Hindlimb muscle (tissue), 1 donor: ENCODE data around the gene CREG2. TPM values are rescaled to one million over a fixed set of nuclear protein-coding genes. Genes with fewer than 3 reads are reported as not detected.
A peak's percentile ranks its signal among the peaks of the same experiment; 100 is the strongest.
"Not testable (repeated sequence)": the region's sequence is repeated elsewhere in the genome, so short reads cannot be mapped to it uniquely, and the experiment has no call there.

ENCODE experiments used
- DNase-seq: peaks from one replicate; pipeline ENCODE4 v3.0.0-alpha.2; 2013
- polyA plus RNA-seq: library from polyadenylated mRNA; unstranded; fragments of 120-200 nt; gene quantifications from one replicate; pipeline ENCODE4 v1.2.1, GENCODE V29; 2013; ENCODE audit not compliant: insufficient read length

CREG2 gene
- polyA plus RNA-seq, 1 donor, result 6.7 TPM

GRCh38 chr2:101341901-101342624 is 45.2 kb downstream of the CREG2 start:
- peak; percentile 70 for DNase-seq

- DNase-seq, result no peak
These were observed 45.9 kb downstream of the CREG2 start for GRCh38 chr2:101341421-101341820.

- no peak for DNase-seq
These were observed 47.2 kb downstream of the CREG2 start for GRCh38 chr2:101340141-101340551.

GRCh38 chr2:101339266-101339880 is 47.9 kb downstream of the CREG2 start:
- no peak for DNase-seq

GRCh38 chr2:101337877-101338276 is 49.4 kb downstream of the CREG2 start:
- no peak for DNase-seq

- DNase-seq, result no peak
These were observed 54.2 kb downstream of the CREG2 start for GRCh38 chr2:101332885-101333766.

- DNase-seq, result no peak
These were observed 56.1 kb downstream of the CREG2 start for GRCh38 chr2:101331202-101331601.

GRCh38 chr2:101330253-101330933 is 56.9 kb downstream of the CREG2 start:
- DNase-seq, result no peak

GRCh38 chr2:101329026-101329425 is 58.3 kb downstream of the CREG2 start:
- no peak for DNase-seq

- DNase-seq, result no peak
These were observed 58.8 kb downstream of the CREG2 start for GRCh38 chr2:101328474-101329007.

GRCh38 chr2:101327863-101328394 is 59.4 kb downstream of the CREG2 start:
- DNase-seq, result no peak

- no peak for DNase-seq
These were observed 61.9 kb downstream of the CREG2 start for GRCh38 chr2:101325425-101325824.

- DNase-seq, result not testable (repeated sequence)
These were observed 70.7 kb downstream of the CREG2 start for GRCh38 chr2:101316568-101316967.

GRCh38 chr2:101311696-101312017 is 75.6 kb downstream of the CREG2 start:
- no peak for DNase-seq

- DNase-seq, result no peak
These were observed 76.2 kb downstream of the CREG2 start for GRCh38 chr2:101310834-101311695.

GRCh38 chr2:101310090-101310833 is 77.0 kb downstream of the CREG2 start:
- DNase-seq, result no peak

GRCh38 chr2:101308432-101309210 is 78.7 kb downstream of the CREG2 start, which contains the start of gene RNF149:
Gene RNF149 (minus strand): TSS chr2:101308701. CDS start chr2:101308588, 113 bp downstream.
- peak; percentile 95 for DNase-seq

- peak; percentile 33 for DNase-seq
These were observed 79.3 kb downstream of the CREG2 start for GRCh38 chr2:101307950-101308431.

GRCh38 chr2:101307503-101307902 is 79.8 kb downstream of the CREG2 start:
- DNase-seq, result no peak
